HEK293 (cell line): ENCODE data around the gene BTRC.

Experiments
- CTCF ChIA-PET: fragments of 350-600 bp; formaldehyde crosslinking; extraction: SDS; loops from one replicate; lab custom pipeline; 2021; ENCODE audit warnings: antibody characterized with exemption; lab: Yijun Ruan, JAX
- POLR2A ChIA-PET: fragments of 300-600 bp; formaldehyde crosslinking; extraction: SDS; loops from one replicate; lab custom pipeline; 2020; ENCODE audit warnings: antibody characterized with exemption, inconsistent platforms; lab: Yijun Ruan, JAX
- H3K27ac ChIP-seq: fragments of 200-500 bp; sonication (Bioruptor generic); 2 replicates; pipeline ENCODE4 v1.5.1; 2014; ENCODE audit warnings: low read depth, low read length, control low read depth, inconsistent platforms; ENCODE audit errors: extremely low read depth
- H3K36me3 ChIP-seq, 2 experiments: fragments of 200-500 bp in 1 of 2; sonication (Bioruptor generic) in 1 of 2; 1 replicate in 1 of 2; 2 replicates in 1 of 2; pipeline ENCODE4 v1.5.1; 2014 to 2017; ENCODE audit warnings: inconsistent platforms in 2 of 2, low read length in 2 of 2; ENCODE audit not compliant: control insufficient read depth in 2 of 2, insufficient read depth in 1 of 2
- H3K4me1 ChIP-seq: fragments of 200-500 bp; sonication (Bioruptor generic); 2 replicates; pipeline ENCODE4 v1.5.1; 2014; ENCODE audit warnings: mild to moderate bottlenecking, low read length, inconsistent platforms; ENCODE audit not compliant: control insufficient read depth, insufficient read depth
- H3K4me3 ChIP-seq: 2 replicates; pipeline ENCODE4 v1.5.1; 2011; ENCODE audit warnings: low read depth, mild to moderate bottlenecking, control low read depth, low read length, moderate library complexity
- H3K9me3 ChIP-seq: fragments of 200-500 bp; sonication (Bioruptor generic); 2 replicates; pipeline ENCODE4 v1.5.1; 2014; ENCODE audit warnings: low read depth, low read length, inconsistent platforms; ENCODE audit not compliant: control insufficient read depth, insufficient read depth
- CTCF ChIP-seq: fragments of 450-650 bp; formaldehyde crosslinking; IDR thresholded peaks from 2 replicates; pipeline ENCODE4 v1.5.1; 2016; ENCODE audit warnings: missing biosample characterization, missing genetic modification characterization
- SCRT1 ChIP-seq: fragments of 450-650 bp; formaldehyde crosslinking; IDR thresholded peaks from 2 replicates; pipeline ENCODE4 v1.5.1; 2016; ENCODE audit warnings: missing biosample characterization, missing genetic modification characterization, borderline replicate concordance
- TSHZ1 ChIP-seq: fragments of 450-650 bp; formaldehyde crosslinking; IDR thresholded peaks from 2 replicates; pipeline ENCODE4 v1.5.1; 2016; ENCODE audit warnings: missing biosample characterization, missing genetic modification characterization, borderline replicate concordance
- ZBTB21 ChIP-seq: fragments of 450-650 bp; formaldehyde crosslinking; IDR thresholded peaks from 2 replicates; pipeline ENCODE4 v1.5.1; 2017; ENCODE audit warnings: missing biosample characterization, missing genetic modification characterization
- ZIC2 ChIP-seq: fragments of 450-650 bp; formaldehyde crosslinking; IDR thresholded peaks from 2 replicates; pipeline ENCODE4 v1.5.1; 2016; ENCODE audit warnings: missing biosample characterization, missing genetic modification characterization
- ZNF133 ChIP-seq: fragments of 450-650 bp; formaldehyde crosslinking; IDR thresholded peaks from 2 replicates; pipeline ENCODE4 v1.5.1; 2016; ENCODE audit warnings: missing biosample characterization, missing genetic modification characterization
- ZNF148 ChIP-seq: fragments of 450-650 bp; formaldehyde crosslinking; IDR thresholded peaks from 2 replicates; pipeline ENCODE4 v1.5.0; 2017; ENCODE audit warnings: missing biosample characterization, missing genetic modification characterization, borderline replicate concordance
- ZNF155 ChIP-seq: fragments of 450-650 bp; formaldehyde crosslinking; IDR thresholded peaks from 2 replicates; pipeline ENCODE4 v1.5.1; 2016; ENCODE audit warnings: missing biosample characterization, missing genetic modification characterization
- ZNF157 ChIP-seq: fragments of 450-650 bp; formaldehyde crosslinking; IDR thresholded peaks from 2 replicates; pipeline ENCODE4 v1.5.1; 2016; ENCODE audit warnings: missing biosample characterization, missing genetic modification characterization
- ZNF223 ChIP-seq: fragments of 450-650 bp; formaldehyde crosslinking; IDR thresholded peaks from 2 replicates; pipeline ENCODE4 v1.5.1; 2016; ENCODE audit warnings: missing biosample characterization, missing genetic modification characterization
- ZNF335 ChIP-seq: fragments of 450-650 bp; formaldehyde crosslinking; conservative IDR thresholded peaks from 2 replicates; pipeline ENCODE4 v1.5.1; 2016; ENCODE audit warnings: missing biosample characterization, missing genetic modification characterization
- ZNF423 ChIP-seq: fragments of 450-650 bp; formaldehyde crosslinking; IDR thresholded peaks from 2 replicates; pipeline ENCODE4 v1.5.1; 2016; ENCODE audit warnings: missing biosample characterization, missing genetic modification characterization
- ZNF488 ChIP-seq: fragments of 450-650 bp; formaldehyde crosslinking; IDR thresholded peaks from 2 replicates; pipeline ENCODE4 v1.5.1; 2016; ENCODE audit warnings: missing biosample characterization, missing genetic modification characterization
- ZNF501 ChIP-seq: fragments of 450-650 bp; formaldehyde crosslinking; IDR thresholded peaks from 2 replicates; pipeline ENCODE4 v1.5.1; 2016; ENCODE audit warnings: missing biosample characterization, missing genetic modification characterization
- ZNF580 ChIP-seq: fragments of 450-650 bp; formaldehyde crosslinking; IDR thresholded peaks from 2 replicates; pipeline ENCODE4 v1.5.1; 2016; ENCODE audit warnings: missing biosample characterization, missing genetic modification characterization
- ZNF624 ChIP-seq: fragments of 450-650 bp; formaldehyde crosslinking; IDR thresholded peaks from 2 replicates; pipeline ENCODE4 v1.5.1; 2017; ENCODE audit warnings: missing biosample characterization, missing genetic modification characterization
- ZNF658 ChIP-seq: fragments of 450-650 bp; formaldehyde crosslinking; IDR thresholded peaks from 2 replicates; pipeline ENCODE4; 2016; ENCODE audit warnings: missing biosample characterization, missing genetic modification characterization
- ZNF660 ChIP-seq: fragments of 450-650 bp; IDR thresholded peaks from 2 replicates; pipeline ENCODE4 v1.5.1; 2018; ENCODE audit warnings: missing biosample characterization, mild to moderate bottlenecking, missing genetic modification characterization
- ZNF670 ChIP-seq: fragments of 450-650 bp; formaldehyde crosslinking; IDR thresholded peaks from 2 replicates; pipeline ENCODE4 v1.5.1; 2016; ENCODE audit warnings: missing biosample characterization, missing genetic modification characterization, low read depth
- ZNF76 ChIP-seq: fragments of 450-650 bp; formaldehyde crosslinking; IDR thresholded peaks from 2 replicates; pipeline ENCODE4; 2016; ENCODE audit warnings: low read depth, missing biosample characterization, missing genetic modification characterization, borderline replicate concordance
- ZNF776 ChIP-seq: fragments of 450-650 bp; formaldehyde crosslinking; IDR thresholded peaks from 2 replicates; pipeline ENCODE4 v1.5.0; 2017; ENCODE audit warnings: missing biosample characterization, missing genetic modification characterization, borderline replicate concordance

BTRC gene

GRCh38 chr10:101464082-101464481, 110.1 kb downstream of the BTRC start:
- Histone ChIP-seq H3K27ac (no peak overlapping the region), H3K36me3 (no peaks in the 10 kb centered on the region), H3K4me1 (peaks cover 18% of the 10 kb centered on the region), H3K9me3 (no peaks in the 10 kb centered on the region), H3K4me3 (no peak overlapping the region)
- TF ChIP-seq ZNF776 (no peak), ZNF155 (tag by site-specific recombination) (no peak), ZNF658 (tag by site-specific recombination) (no peak), SCRT1 (tag by site-specific recombination) (no peak), ZNF580 (no peak), TSHZ1 (no peak), ZNF223 (tag by site-specific recombination) (no peak), ZIC2 (tag by site-specific recombination) (no peak), ZNF335 (tag by site-specific recombination) (no peak), ZNF133 (no peak), ZNF670 (tag by site-specific recombination) (no peak), ZNF501 (tag by site-specific recombination) (no peak), ZBTB21 (tag by site-specific recombination) (no peak), ZNF76 (tag by site-specific recombination) (no peak)
- POLR2A ChIA-PET: interaction anchor here (0.6 kb wide), 1 partner anchor 112 kb away, joined by 5 read pairs; no protein-coding TSS in a partner anchor
- CTCF ChIA-PET: interaction anchor here (2.2 to 4.6 kb wide), 3 partner anchors 9 to 26 kb away, joined by 6 to 46 read pairs (median 44); no protein-coding TSS in a partner anchor

- Histone ChIP-seq H3K4me3 (no peak overlapping the region), H3K27ac (no peak overlapping the region), H3K4me1 (peaks cover 18% of the 10 kb centered on the region), H3K36me3 (no peaks in the 10 kb centered on the region), H3K9me3 (no peaks in the 10 kb centered on the region)
- ChIA-PET CTCF (interaction anchor here (0.8 to 4.6 kb wide), 8 partner anchors 10 to 250 kb away, joined by 4 to 63 read pairs (median 31); no protein-coding TSS in a partner anchor), POLR2A (interaction anchor here (0.6 kb wide), 1 partner anchor 112 kb away, joined by 5 read pairs; no protein-coding TSS in a partner anchor)
- TF ChIP-seq ZIC2 (tag by site-specific recombination): no peak
- no peak for TF ChIP-seq ZNF423 (tag by site-specific recombination)
- no peak for TF ChIP-seq CTCF (tag by site-specific recombination)
- TF ChIP-seq ZNF148: no peak
- TF ChIP-seq ZNF157 (tag by site-specific recombination): no peak
- TF ChIP-seq ZNF488 (tag by site-specific recombination): no peak
- TF ChIP-seq ZNF624 (tag by site-specific recombination): no peak
- TF ChIP-seq ZNF660 (tag by site-specific recombination): no peak
Observed at GRCh38 chr10:101464599-101464998, 110.6 kb downstream of the BTRC start.
